Neuronal stem cell (in vitro differentiated cells): ENCODE data around the gene ADAM12.

Experiments
- DNase-seq: peaks from one replicate; pipeline ENCODE4 v3.0.0-alpha.2; 2013; ENCODE audit warnings: low spot score
- H2AFZ ChIP-seq: one replicate; pipeline ENCODE4 v1.6.1; 2013; ENCODE audit warnings: mild to moderate bottlenecking, low read length, inconsistent platforms
- H2AK5ac ChIP-seq: 2 replicates; pipeline ENCODE4 v1.6.1; 2013; ENCODE audit warnings: low read depth, mild to moderate bottlenecking, inconsistent platforms, low read length, moderate library complexity, mixed read lengths
- H2BK120ac ChIP-seq: 2 replicates; pipeline ENCODE4 v1.6.1; 2013; ENCODE audit warnings: low read depth, mild to moderate bottlenecking, inconsistent platforms, low read length, moderate library complexity, mixed read lengths
- H2BK12ac ChIP-seq: one replicate; pipeline ENCODE4 v1.6.1; 2013; ENCODE audit warnings: low read length, inconsistent platforms
- H2BK15ac ChIP-seq: 2 replicates; pipeline ENCODE4 v1.6.1; 2013; ENCODE audit warnings: mild to moderate bottlenecking, low read length, inconsistent platforms, mixed read lengths
- H2BK5ac ChIP-seq: one replicate; pipeline ENCODE4 v1.6.1; 2013; ENCODE audit warnings: inconsistent platforms, mild to moderate bottlenecking, low read length, moderate library complexity
- H3K14ac ChIP-seq: one replicate; pipeline ENCODE4 v1.6.1; 2013; ENCODE audit warnings: low read length, inconsistent platforms
- H3K18ac ChIP-seq: 2 replicates; pipeline ENCODE4 v1.6.1; 2013; ENCODE audit warnings: low read length, inconsistent platforms
- H3K23ac ChIP-seq: 2 replicates; pipeline ENCODE4 v1.6.1; 2013; ENCODE audit warnings: low read depth, mild to moderate bottlenecking, mixed read lengths, low read length, inconsistent platforms; ENCODE audit not compliant: poor library complexity
- H3K27ac ChIP-seq: replicated peaks from 3 replicates; pipeline ENCODE4 v1.5.1; 2013; ENCODE audit warnings: low read length, inconsistent platforms
- H3K27me3 ChIP-seq, 3 experiments: 2 replicates each; pipeline ENCODE4 v1.6.1; 2013; ENCODE audit warnings: low read length in 3 of 3, mild to moderate bottlenecking in 2 of 3, inconsistent platforms in 1 of 3, low read depth in 1 of 3, mixed read lengths in 1 of 3, moderate library complexity in 1 of 3; ENCODE audit not compliant: control insufficient read depth in 3 of 3, insufficient read depth in 3 of 3
- H3K36me3 ChIP-seq, 2 donors: replicated peaks in 1 of 2; 2 replicates each; pipeline ENCODE4 v1.6.1; 2013; ENCODE audit warnings: low read length in 2 of 2; ENCODE audit not compliant: control insufficient read depth in 2 of 2, insufficient read depth in 2 of 2
- H3K4ac ChIP-seq: 2 replicates; pipeline ENCODE4 v1.6.1; 2013; ENCODE audit warnings: inconsistent platforms, mild to moderate bottlenecking, low read length, moderate library complexity
- H3K4me1 ChIP-seq, 2 donors: 1 replicate in 1 of 2; 2 replicates in 1 of 2; pipeline ENCODE4 v1.6.1; 2013; ENCODE audit warnings: low read length in 2 of 2, low read depth in 1 of 2; ENCODE audit not compliant: control insufficient read depth in 2 of 2, insufficient read depth in 1 of 2
- H3K4me2 ChIP-seq: one replicate; pipeline ENCODE4 v1.6.1; 2013; ENCODE audit warnings: mild to moderate bottlenecking, low read length, inconsistent platforms; ENCODE audit not compliant: insufficient read depth, poor library complexity, severe bottlenecking
- H3K4me3 ChIP-seq, 2 donors: 2 replicates each; pipeline ENCODE4 v1.5.1; 2013; ENCODE audit warnings: low read length in 2 of 2, mild to moderate bottlenecking in 2 of 2, inconsistent platforms in 1 of 2, moderate library complexity in 1 of 2
- H3K79me1 ChIP-seq: one replicate; pipeline ENCODE4 v1.6.1; 2013; ENCODE audit warnings: low read depth, mild to moderate bottlenecking, inconsistent platforms, low read length, moderate library complexity
- H3K9ac ChIP-seq: one replicate; pipeline ENCODE4 v1.6.1; 2013; ENCODE audit warnings: mild to moderate bottlenecking, low read depth, low read length, inconsistent platforms; ENCODE audit not compliant: poor library complexity
- H3K9me3 ChIP-seq, 2 donors: replicated peaks in 1 of 2; 2 replicates each; pipeline versions ENCODE3 to v1.6.1; 2013; ENCODE audit warnings: low read length in 2 of 2, mild to moderate bottlenecking in 2 of 2, inconsistent platforms in 1 of 2, low read depth in 1 of 2, mixed read lengths in 1 of 2, moderate library complexity in 1 of 2; ENCODE audit not compliant: control insufficient read depth in 2 of 2, insufficient read depth in 1 of 2
- H4K8ac ChIP-seq: one replicate; pipeline ENCODE4 v1.6.1; 2013; ENCODE audit warnings: low read depth, mild to moderate bottlenecking, inconsistent platforms, low read length, moderate library complexity
- H4K91ac ChIP-seq: one replicate; pipeline ENCODE4 v1.6.1; 2013; ENCODE audit warnings: low read length, low read depth, mild to moderate bottlenecking, inconsistent platforms; ENCODE audit not compliant: poor library complexity
- WGBS, 2 donors: extraction: QIAGEN DNeasy Blood & Tissue Kit; methylation state at CpG; one replicate each; pipeline ENCODE4 v1.1.7; 2013; ENCODE audit warnings: missing lambda C conversion rate in 2 of 2, mixed read lengths in 1 of 2; ENCODE audit not compliant: insufficient read length in 2 of 2, insufficient replicate concordance in 1 of 2; ENCODE audit errors: extremely low coverage in 2 of 2; 5-methylcytosine and 5-hydroxymethylcytosine counted together

ADAM12 gene

GRCh38 chr10:126321440-126321839 lies 66.8 kb downstream of the ADAM12 start:
- Histone ChIP-seq H2BK120ac (no peak overlapping the region), H3K9ac (no peak overlapping the region), H3K27ac (no peak overlapping the region), H3K36me3 (peaks cover 0 to 1% of the 10 kb centered on the region in 2 donors), H2AK5ac (no peak overlapping the region), H3K4ac (no peak overlapping the region), H3K4me1 (peaks cover 3 to 6% of the 10 kb centered on the region in 2 donors), H3K18ac (no peak overlapping the region), H4K91ac (no peak overlapping the region), H3K79me1 (no peaks in the 10 kb centered on the region), H3K23ac (no peak overlapping the region), H4K8ac (no peak overlapping the region), H3K27me3 (no peaks in the 10 kb centered on the region), H3K14ac (no peak overlapping the region), H3K4me2 (no peak overlapping the region), H2BK12ac (no peak overlapping the region), H2AFZ (peak overlapping the region; percentile 64), H3K9me3 (peaks cover 0 to 4% of the 10 kb centered on the region in 2 donors), H3K4me3 (no peak overlapping the region), H2BK15ac (no peak overlapping the region), H2BK5ac (no peak overlapping the region)
- no CpG with 5 or more reads among the region's 5 CpGs for WGBS, 2 donors
- no peak for DNase-seq

GRCh38 chr10:126317751-126318150 lies 70.5 kb downstream of the ADAM12 start:
- Histone ChIP-seq H3K9me3 (peaks cover 0 to 4% of the 10 kb centered on the region in 2 donors), H4K8ac (no peak overlapping the region), H4K91ac (no peak overlapping the region), H3K18ac (no peak overlapping the region), H3K36me3 (peaks cover 0 to 1% of the 10 kb centered on the region in 2 donors), H3K27ac (no peak overlapping the region), H2AK5ac (no peak overlapping the region), H3K4me2 (no peak overlapping the region), H3K79me1 (no peaks in the 10 kb centered on the region), H2BK120ac (no peak overlapping the region), H3K27me3 (no peaks in the 10 kb centered on the region), H3K4me1 (peaks cover 3 to 6% of the 10 kb centered on the region in 2 donors), H3K4ac (no peak overlapping the region), H2BK15ac (no peak overlapping the region), H3K4me3 (no peak overlapping the region), H2BK5ac (no peak overlapping the region), H3K14ac (no peak overlapping the region), H3K9ac (no peak overlapping the region), H3K23ac (no peak overlapping the region), H2AFZ (no peak overlapping the region), H2BK12ac (no peak overlapping the region)
- no CpG with 5 or more reads among the region's 3 CpGs for WGBS, 2 donors
- DNase-seq = no peak

GRCh38 chr10:126315494-126316177 lies 72.6 kb downstream of the ADAM12 start:
- Histone ChIP-seq H3K18ac (no peak overlapping the region), H2BK12ac (no peak overlapping the region), H3K4me1 (no peaks in the 10 kb centered on the region), H3K36me3 (peaks cover 0 to 1% of the 10 kb centered on the region in 2 donors), H2BK15ac (no peak overlapping the region), H3K14ac (no peak overlapping the region), H3K79me1 (no peaks in the 10 kb centered on the region), H3K4me2 (no peak overlapping the region), H3K23ac (no peak overlapping the region), H2BK5ac (no peak overlapping the region), H2BK120ac (no peak overlapping the region), H4K8ac (no peak overlapping the region), H2AK5ac (no peak overlapping the region), H4K91ac (no peak overlapping the region), H2AFZ (no peak overlapping the region), H3K9ac (no peak overlapping the region), H3K27ac (no peak overlapping the region), H3K4ac (no peak overlapping the region), H3K4me3 (no peak overlapping the region), H3K27me3 (no peaks in the 10 kb centered on the region), H3K9me3 (peaks cover 0 to 4% of the 10 kb centered on the region in 2 donors)
- WGBS, 2 donors = no CpG with 5 or more reads among the region's 12 CpGs
- no peak for DNase-seq

GRCh38 chr10:126314863-126315493 lies 73.3 kb downstream of the ADAM12 start:
- WGBS, 2 donors = no CpG with 5 or more reads among the region's 14 CpGs
- no peak overlapping the region for H4K91ac ChIP-seq
- DNase-seq = no peak

More at GRCh38 chr10:126314863-126315493, 73.3 kb downstream of the ADAM12 start:
- Histone ChIP-seq H3K27ac (no peak overlapping the region), H3K4me1 (no peaks in the 10 kb centered on the region), H3K36me3 (peaks cover 0 to 1% of the 10 kb centered on the region in 2 donors), H2BK120ac (no peak overlapping the region), H3K9ac (no peak overlapping the region), H2BK5ac (no peak overlapping the region), H4K8ac (no peak overlapping the region), H3K79me1 (no peaks in the 10 kb centered on the region), H3K9me3 (peaks cover 0 to 4% of the 10 kb centered on the region in 2 donors), H2AK5ac (no peak overlapping the region), H2AFZ (no peak overlapping the region), H3K18ac (no peak overlapping the region), H3K4me3 (no peak overlapping the region), H3K27me3 (no peaks in the 10 kb centered on the region), H2BK15ac (no peak overlapping the region), H3K4me2 (no peak overlapping the region), H3K23ac (no peak overlapping the region), H3K4ac (no peak overlapping the region), H3K14ac (no peak overlapping the region), H2BK12ac (no peak overlapping the region)
